Astrocyte of the hippocampus (primary cell): ENCODE results near the gene KLHDC3.

Source experiments
- DNase-seq: peaks from one replicate; pipeline ENCODE4 v3.0.0; 2011; ENCODE audit warnings: low read depth, low spot score

The KLHDC3 gene

DNA sequence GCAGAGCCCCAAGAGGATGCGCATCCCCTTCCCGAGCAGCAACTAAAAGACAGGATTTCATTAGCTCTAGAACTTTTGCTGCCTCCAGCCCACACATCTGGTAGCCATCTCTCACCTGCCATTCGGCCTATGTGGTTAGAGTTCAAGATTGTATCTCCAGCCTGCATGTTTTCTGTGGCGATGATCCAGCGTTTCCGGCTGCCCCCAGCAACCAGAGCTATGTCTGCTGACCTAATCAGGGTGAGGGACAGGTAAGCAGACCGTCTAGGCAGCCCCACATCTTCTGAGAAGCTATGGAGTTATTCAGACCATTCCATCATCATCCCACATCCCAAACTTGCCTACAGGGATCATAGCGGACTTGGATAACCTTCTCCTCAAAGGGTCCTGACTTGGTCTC is 41.9 kb downstream of the KLHDC3 start:
- no peak for DNase-seq

DNA sequence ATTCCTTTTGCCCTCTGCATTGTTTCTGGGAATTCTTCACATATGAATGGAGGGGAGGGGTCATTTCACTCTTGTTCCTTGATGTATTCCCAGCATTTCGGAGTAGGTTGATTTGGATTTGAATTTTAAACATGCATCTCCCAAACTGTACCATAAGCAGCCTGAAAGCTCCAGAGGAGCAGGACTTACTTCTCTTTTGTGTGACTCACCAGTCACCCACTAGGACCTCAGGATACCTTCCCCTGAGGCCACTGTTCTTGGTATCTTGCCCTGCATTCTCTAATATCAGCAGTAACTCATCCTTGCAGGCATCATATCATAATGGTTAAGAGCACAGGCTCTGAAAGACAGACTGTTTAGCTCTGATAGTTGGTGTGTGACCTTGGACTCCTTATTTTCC is 44.5 kb downstream of the KLHDC3 start:
- no peak for DNase-seq

DNA sequence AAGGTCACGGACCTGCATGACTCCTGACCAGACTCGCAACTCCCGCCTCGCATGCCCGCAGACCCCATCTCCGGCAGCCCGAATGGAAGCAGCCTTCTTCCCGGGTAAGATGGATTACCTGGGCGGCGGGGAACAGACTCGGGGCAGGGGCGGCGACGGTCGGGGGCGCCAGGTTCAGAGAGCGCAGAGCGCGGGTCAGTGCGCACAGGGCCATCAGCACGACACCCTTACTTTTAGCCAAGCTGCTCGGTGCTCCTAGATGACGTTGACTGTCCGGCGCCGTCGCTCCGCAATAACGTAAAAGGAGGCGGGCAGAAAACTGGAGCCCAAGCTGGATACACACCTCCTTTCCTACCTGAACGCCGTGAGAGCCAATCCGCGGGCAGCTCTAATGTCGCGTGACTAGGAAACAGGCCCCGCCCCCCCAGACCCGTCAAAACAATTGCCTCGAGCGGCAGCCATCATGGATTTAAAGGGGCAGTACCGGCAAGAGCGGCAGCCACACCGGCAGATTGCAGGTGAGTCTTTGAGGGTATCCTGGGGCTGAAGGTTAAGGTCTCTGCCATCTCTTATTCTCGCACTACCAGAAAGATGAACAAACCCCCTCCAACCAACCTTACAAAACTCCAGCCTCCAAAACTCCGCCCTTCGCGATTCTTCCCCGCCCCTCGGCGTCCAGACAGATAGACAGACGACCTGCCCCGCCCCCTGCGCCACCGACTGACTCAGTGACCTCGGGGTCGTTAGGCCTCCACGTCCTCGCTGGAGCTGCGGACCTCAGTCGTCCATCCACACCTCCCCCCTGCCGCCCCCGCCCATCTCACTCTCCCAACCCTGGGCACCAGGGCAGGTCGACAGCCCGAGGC is 45.4 kb downstream of the KLHDC3 start, which contains the start of the genes KLC4 and MRPL2:
TSS of gene KLC4 (plus strand) at position 464 of the 866 bp plus-strand sequence. CDS start 1,705 bp downstream, outside the sequence.
TSS of gene MRPL2 (minus strand) at position 267 of the 866 bp plus-strand sequence. CDS start at position 214, 53 bp downstream.
- peak; percentile 99 for DNase-seq

DNA sequence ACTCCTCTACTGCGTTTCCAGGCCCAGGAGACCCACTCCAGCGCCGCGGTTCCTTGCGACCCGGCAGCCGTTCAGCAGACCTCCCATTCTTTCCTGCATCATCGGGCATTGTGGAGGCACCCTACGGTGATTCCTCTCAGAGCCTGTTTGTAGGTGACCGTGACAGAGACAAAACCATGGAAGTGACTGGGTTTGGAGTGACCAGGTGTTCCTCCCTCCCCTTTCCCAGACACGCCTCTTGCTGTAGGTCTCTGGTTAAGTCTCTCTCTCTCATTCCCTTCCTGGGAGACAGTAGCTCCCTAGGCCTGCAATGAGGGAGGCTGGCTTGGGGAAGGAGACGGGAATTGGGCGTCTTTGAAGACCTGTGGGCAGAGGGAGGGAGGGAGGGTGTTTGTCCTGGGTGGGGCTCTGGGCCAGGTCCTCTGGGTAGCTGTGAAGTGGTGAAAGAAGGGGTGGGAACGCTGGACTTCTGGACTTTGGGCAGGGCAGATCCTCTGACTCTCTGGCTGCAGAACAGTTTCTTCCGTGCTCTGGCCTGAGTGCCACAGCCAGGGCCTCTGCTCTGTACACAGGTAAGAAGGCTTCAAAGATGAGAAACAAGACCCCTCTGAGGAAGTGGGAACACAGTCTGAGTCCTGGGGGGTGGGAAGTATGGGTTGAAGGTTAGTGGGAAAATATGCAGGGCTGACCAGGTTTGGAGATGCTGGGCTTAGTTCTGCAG is 46.1 kb downstream of the KLHDC3 start:
- DNase-seq: peak; percentile 44

DNA sequence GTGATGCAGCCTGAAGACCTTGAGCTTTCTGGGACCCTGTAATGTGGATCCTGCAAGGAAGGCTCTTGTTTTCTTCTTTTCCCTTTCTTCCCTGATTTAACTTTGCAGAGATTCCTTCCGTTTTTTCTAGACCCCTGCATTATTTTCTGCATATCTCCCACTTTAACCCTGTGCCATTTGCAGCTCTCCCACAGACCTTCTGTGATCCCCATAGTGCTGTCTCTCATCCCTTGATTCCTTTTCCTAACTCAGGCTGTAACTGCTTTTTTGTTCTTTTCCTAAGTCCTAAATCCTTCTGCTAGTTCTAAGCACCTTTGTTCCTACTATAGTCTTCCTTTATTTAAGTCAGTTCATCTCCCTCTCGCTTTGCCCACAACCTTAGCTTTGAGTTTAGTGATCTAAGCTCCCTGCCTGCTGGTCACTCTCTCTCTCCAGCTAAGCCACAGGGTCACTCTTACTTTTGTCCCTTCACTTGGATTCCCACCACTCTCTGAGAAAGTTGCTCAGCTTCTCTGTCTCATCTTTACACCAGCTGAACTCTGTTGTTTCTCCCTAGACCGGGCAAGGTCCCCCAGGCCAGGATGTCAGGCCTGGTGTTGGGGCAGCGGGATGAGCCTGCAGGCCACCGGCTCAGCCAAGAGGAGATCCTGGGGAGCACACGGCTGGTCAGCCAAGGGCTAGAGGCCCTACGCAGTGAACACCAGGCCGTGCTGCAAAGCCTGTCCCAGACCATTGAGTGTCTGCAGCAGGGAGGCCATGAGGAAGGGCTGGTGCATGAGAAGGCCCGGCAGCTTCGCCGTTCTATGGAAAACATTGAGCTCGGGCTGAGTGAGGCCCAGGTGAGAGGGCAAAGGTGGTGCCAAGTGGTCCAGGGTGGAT is 46.9 kb downstream of the KLHDC3 start:
- DNase-seq: no peak

DNA sequence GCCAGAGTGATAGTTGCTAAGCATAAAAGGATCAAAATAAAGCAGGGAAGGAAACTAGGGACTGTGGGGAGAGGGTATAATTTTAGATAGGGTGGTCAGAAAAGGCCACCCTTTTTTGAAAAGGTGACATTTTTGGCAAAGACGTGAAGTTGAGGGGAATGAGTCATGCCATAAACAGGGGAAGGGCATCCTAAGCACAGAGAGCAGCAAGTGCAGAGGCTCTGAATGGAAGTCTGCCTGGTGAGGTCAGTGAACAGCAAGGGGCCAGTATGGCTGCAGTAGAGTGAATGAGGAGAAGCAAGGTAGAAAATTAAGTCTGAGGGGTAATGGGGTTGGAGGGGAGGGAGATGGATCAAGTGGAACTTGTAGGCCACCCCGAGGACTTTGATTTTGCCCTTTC is 47.8 kb downstream of the KLHDC3 start:
- peak; percentile 47 for DNase-seq

DNA sequence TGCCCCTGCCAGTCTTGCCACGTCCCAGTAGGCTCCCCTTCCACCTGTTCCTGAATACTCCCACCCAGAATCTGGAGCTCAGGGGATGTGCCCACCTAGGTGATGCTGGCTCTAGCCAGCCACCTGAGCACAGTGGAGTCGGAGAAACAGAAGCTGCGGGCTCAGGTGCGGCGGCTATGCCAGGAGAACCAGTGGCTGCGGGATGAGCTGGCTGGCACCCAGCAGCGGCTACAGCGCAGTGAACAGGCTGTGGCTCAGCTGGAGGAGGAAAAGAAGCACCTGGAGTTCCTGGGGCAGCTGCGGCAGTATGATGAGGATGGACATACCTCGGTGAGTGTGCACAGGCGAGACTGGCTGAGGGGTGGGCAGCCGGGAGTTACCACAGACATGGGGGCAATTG is 48.8 kb downstream of the KLHDC3 start:
- no peak for DNase-seq

DNA sequence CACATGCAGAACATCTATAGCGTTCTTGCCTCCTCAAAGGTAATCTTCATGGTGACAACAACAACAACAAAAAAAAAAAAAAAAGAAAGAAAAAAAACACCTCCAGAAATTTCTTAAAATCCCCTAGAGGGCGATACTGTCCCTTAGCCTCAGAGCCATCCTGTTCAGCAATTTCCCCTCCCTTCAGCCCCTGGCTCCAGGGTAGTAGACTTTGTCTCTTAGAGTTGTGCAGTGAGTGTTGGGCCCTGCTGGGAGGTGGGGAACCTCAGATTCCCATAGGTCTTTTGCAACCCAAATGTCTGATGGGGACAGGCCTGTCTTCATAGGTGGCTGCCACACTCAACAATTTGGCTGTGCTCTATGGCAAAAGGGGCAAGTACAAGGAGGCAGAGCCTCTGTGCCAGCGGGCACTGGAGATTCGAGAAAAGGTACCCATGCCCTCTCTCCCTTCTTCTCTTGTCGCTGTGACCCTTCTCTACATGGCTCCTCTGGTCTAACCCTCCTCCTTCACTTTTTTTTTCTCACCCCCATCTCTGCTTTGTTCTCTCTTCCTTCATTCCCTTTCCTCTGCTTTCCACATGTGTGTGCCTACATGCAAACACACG is 56.1 kb downstream of the KLHDC3 start:
- DNase-seq: peak; percentile 81
